Mucosa of descending colon (tissue), 3 donors: ENCODE measurements around the gene MT3. TPM values are rescaled to one million over a fixed set of nuclear protein-coding genes. Genes with fewer than 3 reads are reported as not detected.

ENCODE experiments used
- ATAC-seq: fragments of 200-7000 bp; cut with Tn5 transposase; one replicate; pipeline ENCODE4 v1.9.1; 2020; ENCODE audit warnings: mild to moderate bottlenecking, moderate library complexity
- DNase-seq, 3 donors: peaks; one replicate each; pipeline ENCODE4 v3.0.0-alpha.2; 2020
- H3K36me3 ChIP-seq: fragments of 200-600 bp; one replicate; pipeline ENCODE4 v1.8.0; 2021; ENCODE audit warnings: low read depth, mild to moderate bottlenecking
- H3K4me1 ChIP-seq: fragments of 200-600 bp; one replicate; pipeline ENCODE4 v1.8.0; 2021; ENCODE audit warnings: low read depth, mild to moderate bottlenecking
- H3K4me3 ChIP-seq: fragments of 200-600 bp; one replicate; pipeline ENCODE4 v1.8.0; 2021; ENCODE audit warnings: mild to moderate bottlenecking
- H3K9me3 ChIP-seq: fragments of 200-600 bp; one replicate; pipeline ENCODE4 v1.8.0; 2021; ENCODE audit warnings: mild to moderate bottlenecking
- CTCF ChIP-seq: fragments of 200-600 bp; IDR thresholded peaks from one replicate; pipeline ENCODE4 v1.8.0; 2022; ENCODE audit warnings: antibody characterized with exemption, mild to moderate bottlenecking
- intact Hi-C, 2 donors: fragments of 100-400 bp; cut with DNase I in 1 of 2; cut with micrococcal nuclease in 1 of 2; formaldehyde crosslinking; loops; one replicate each; pipeline versions ENCODE4 v1.11.0 to v1.11.1; 2022; cut with DNase I, micrococcal nuclease
- total RNA-seq, 3 donors: library from RNA; stranded (reverse); fragmentation: NEBNext Ultra II Directional in 2 of 3; extraction: Animal tissue kit (Norgen Biotek cat#: 25700) in 2 of 3; gene quantifications; one replicate each; pipeline versions ENCODE4 v1.2.1 to v1.2.4, GENCODE V29; 2021 to 2023
- donor health status: DM: no; HTN: no; CAD: no; lungs with moderate emphysema.
- donor health status: DM: no; HTN: no; CAD: no.
- donor health status: DM: no; HTN: yes; CAD: no.

The MT3 gene
- total RNA-seq, 3 donors from 2014 or later, result 3.0 to 8.8 TPM; not detected in 1

GRCh38 chr16:56640076-56640475 is 50.7 kb downstream of the MT3 start:
- Histone ChIP-seq H3K9me3 (no peaks in the 10 kb centered on the region), H3K36me3 (no peaks in the 10 kb centered on the region), H3K4me1 (peaks cover 26% of the 10 kb centered on the region), H3K4me3 (no peak overlapping the region)
- TF ChIP-seq CTCF, result no peak
- DNase-seq, result no peak
- ATAC-seq, result no peak
- intact Hi-C loops, result no loop called here

Other genes with a start within 250 kb of the MT3 start
- 100 to 1,000 TPM in 2 of 3 donors, 10 to 100 TPM in 1; 83.3 to 116 (median 102) TPM for gene AMFR, start 164.0 kb upstream of the MT3 start, total RNA-seq
- gene NUDT21, start 138.2 kb upstream of the MT3 start, total RNA-seq, result 10 to 100 TPM; 64.4 to 94.2 (median 74.9) TPM
- 10 to 100 TPM; 17.4 to 27.8 (median 23.6) TPM for gene OGFOD1, start 138.0 kb upstream of the MT3 start, total RNA-seq
- gene BBS2, start 69.5 kb upstream of the MT3 start, total RNA-seq, result 10 to 100 TPM; 26.9 to 33.4 (median 30.2) TPM
- not detected for gene MT4, start 24.5 kb upstream of the MT3 start, total RNA-seq
- gene MT2A, start 19.1 kb downstream of the MT3 start, total RNA-seq, result 100 to 1,000 TPM in 2 of 3 donors, 10 to 100 TPM in 1; 100.0 to 211 (median 206) TPM
- 100 to 1,000 TPM in 2 of 3 donors, 10 to 100 TPM in 1; 86.6 to 343 (median 237) TPM for gene MT1E, start 36.3 kb downstream of the MT3 start, total RNA-seq
- gene MT1M, start 43.1 kb downstream of the MT3 start, total RNA-seq, result 10 to 100 TPM in 2 of 3 donors, 1 to 10 TPM in 1; 9.5 to 40.0 (median 23.3) TPM
- gene MT1A, start 49.1 kb downstream of the MT3 start, total RNA-seq, result 1 to 10 TPM; 4.5 to 9.7 (median 8.9) TPM
- gene MT1B, start 62.4 kb downstream of the MT3 start, total RNA-seq, result not detected
- gene MT1F, start 68.4 kb downstream of the MT3 start, total RNA-seq, result 10 to 100 TPM in 2 of 3 donors, 1 to 10 TPM in 1; 6.1 to 35.5 (median 27.8) TPM
- gene MT1G, start 78.5 kb downstream of the MT3 start, total RNA-seq, result 100 to 1,000 TPM in 1 of 3 donors, 10 to 100 TPM in 1, 1 to 10 TPM in 1; 7.3 to 210 (median 83.8) TPM
- 10 to 100 TPM in 1 of 3 donors, 1 to 10 TPM in 2; 1.5 to 52.8 (median 9.4) TPM for gene MT1H, start 80.3 kb downstream of the MT3 start, total RNA-seq
- gene MT1X, start 92.9 kb downstream of the MT3 start, total RNA-seq, result 100 to 1,000 TPM in 1 of 3 donors, 10 to 100 TPM in 2; 78.3 to 157 (median 84.1) TPM
- 10 to 100 TPM; 31.0 to 45.6 (median 40.8) TPM for gene NUP93, start 140.6 kb downstream of the MT3 start, total RNA-seq